SH-SY5Y (cell line): ENCODE results near the gene GPR132.

Experiments
- GATA2 ChIP-seq: IDR thresholded peaks from 2 replicates; pipeline ENCODE4 v1.6.1; 2011; ENCODE audit warnings: mild to moderate bottlenecking, low read depth, low read length
- GATA3 ChIP-seq: IDR thresholded peaks from 2 replicates; pipeline ENCODE4 v1.6.1; 2011; ENCODE audit warnings: low read depth, mild to moderate bottlenecking, low read length, moderate library complexity

The GPR132 gene

DNA sequence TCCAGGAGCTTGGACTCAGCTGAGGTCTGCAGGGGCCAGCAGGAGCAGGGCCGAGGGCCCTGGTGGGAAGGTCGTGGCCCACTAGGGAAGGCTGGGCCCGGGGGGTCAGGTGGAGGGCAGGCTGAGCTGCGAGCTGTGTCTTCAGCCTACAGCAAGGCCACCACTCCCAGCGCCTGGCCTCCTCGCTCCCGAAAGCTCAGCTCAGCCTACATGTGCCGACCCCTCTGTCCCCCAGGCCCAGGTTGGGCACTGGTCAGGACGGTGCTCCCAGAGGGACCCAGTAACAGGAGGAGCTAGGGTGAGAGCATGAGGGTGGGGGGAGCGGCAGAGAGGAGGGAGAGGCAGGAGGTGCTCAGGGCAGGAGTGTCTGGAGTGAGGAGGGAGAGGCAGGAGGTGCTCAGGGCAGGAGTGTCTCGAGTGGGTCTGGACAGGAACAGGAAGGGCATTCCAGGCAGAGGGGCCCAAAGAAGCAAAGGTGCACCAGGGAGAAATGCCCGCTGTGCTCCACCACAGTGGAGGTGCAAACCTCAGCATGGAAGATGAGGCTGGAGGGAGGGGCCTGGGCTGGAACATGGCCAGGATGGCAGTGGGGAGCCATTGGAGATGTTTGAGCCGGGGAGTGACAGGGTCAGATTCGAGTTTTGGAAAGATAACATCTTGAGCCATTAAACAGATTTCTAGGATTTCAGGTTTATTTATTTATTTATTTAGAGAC is 29.1 kb upstream of the GPR132 start:
- TF ChIP-seq GATA3 (no peak), GATA2 (no peak)

DNA sequence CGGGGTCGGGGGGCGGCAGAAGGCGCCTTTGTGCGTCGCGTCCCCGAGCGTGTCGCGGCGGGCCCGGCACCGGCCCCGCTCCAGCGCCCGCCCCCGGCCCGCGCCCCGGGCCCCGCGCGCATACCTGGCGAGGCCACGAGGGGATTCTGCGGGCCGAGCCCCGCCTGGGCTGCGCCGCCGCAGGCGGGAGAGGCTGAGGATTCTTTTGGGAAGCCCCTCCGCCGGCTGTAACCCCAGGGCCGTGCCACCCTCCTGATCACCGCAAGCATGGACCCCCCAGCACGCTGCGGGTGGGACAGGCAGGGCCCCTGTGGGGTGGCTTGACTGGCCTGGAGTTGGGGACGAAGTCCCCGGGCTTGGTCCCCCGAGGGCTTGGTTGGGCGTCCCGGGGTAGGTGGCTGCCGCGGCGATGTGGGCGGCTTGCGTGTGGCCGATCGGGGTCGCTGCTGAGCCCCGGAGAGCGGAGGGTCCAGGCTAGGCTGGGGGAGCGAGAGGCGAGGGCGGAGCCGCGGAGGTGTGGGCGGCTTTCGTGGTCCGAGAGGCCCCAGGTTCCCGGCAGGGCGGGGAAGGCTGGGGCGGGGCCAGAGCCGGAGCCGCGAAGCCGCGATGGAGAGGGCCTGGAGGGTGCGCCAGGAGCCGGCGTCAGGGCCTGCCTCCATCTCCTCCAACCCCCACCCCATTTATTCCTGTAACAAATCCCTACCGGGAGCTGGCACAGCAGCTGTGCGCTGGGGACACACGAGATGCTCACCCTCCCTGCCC is 28.4 kb upstream of the GPR132 start:
- no peak for TF ChIP-seq GATA3
- no peak for TF ChIP-seq GATA2

DNA sequence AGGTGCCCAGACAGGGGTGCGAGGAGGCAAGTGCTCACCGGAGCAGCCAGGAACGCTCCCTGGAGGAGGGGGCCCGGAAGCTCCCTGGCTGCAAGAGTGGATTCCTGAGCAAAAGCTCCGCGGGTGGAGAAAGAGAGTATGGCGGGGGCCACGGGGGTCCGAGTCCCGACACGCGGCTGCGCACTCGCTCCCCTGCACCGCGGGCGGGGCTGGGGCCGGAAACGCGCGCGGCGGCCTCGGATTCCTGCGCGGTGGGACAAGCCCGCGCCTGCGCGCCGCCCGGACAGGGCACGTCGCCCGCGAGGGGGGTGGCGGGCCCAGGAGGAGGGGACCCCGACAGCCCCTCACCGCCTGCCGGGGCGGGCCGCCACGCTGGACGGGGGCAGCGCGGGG is 27.8 kb upstream of the GPR132 start:
- TF ChIP-seq GATA3 (no peak), GATA2 (no peak)

DNA sequence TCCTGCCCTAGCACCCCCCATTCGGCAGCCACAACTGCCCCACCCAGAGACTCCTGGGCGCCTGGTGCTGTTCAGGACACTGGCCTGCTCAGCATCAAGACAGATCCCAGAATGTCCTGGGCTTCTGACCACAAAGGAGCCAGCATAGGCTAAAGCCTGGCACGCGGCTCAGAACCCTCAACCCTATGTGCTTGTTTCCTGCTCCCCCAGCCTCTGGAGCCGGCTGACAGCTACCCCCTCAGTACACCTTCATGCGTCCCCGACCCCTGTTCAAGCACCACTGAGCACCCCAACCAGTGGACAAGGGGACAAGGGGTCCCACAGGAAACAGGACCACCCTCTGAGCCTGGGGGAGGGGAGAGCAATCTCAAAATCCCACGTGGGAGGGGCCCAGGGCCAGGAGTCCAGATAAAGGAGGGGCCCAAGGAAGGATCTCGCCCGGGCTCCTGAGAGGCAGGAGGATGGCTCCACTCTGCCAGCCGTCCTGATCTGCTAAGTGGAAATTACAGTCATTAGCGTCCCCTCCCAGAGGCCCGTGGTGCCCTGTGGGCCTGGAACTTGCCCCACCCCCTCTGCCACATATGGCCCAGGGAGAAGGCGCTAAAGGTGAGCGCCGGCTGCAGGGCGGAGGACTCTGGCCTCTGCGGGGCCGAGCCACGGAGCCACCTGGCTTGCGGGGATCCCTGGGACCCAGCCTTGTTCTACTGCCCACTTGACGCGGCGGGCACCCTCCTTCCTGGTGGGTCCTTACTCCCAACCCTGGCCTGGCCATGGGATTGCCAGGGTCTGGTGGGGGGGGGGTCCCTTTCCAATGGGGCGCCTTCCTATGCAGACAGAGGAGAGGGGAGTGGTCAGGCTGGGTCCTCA is 27.2 kb upstream of the GPR132 start:
- no peak for TF ChIP-seq GATA2

DNA sequence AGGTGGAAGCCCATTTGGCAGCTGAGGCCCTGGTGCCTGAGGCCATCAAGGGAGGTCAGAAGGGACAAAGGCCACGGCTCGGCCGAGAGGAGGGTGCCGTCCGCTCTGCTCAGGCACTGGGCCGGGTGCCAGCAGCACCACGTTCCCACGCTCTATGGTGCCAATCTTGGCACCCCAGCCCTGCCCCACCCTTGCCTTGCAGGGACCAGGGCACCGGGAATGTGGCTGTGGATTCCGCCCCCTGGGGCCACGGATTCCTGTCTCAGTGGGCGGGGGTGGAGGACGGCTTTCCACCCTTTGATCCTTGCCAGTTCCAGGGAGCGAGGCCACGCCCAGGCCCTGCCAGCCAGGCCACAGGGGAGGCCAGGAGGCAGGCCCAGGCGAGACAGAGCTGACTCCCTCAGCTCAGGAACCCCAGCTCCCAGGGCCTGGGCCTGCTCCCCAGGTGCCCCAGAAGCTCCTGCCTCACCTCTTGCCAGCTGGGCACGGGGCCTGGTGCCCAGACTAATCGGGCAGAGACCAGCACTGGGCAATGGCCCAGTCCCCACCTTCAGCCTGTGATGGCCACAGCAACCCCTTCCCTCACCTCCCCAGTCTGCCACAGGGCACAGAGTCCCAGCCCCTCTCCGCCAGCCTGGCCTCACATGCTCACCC is 26.4 kb upstream of the GPR132 start:
- TF ChIP-seq GATA3 (no peak), GATA2 (no peak)

DNA sequence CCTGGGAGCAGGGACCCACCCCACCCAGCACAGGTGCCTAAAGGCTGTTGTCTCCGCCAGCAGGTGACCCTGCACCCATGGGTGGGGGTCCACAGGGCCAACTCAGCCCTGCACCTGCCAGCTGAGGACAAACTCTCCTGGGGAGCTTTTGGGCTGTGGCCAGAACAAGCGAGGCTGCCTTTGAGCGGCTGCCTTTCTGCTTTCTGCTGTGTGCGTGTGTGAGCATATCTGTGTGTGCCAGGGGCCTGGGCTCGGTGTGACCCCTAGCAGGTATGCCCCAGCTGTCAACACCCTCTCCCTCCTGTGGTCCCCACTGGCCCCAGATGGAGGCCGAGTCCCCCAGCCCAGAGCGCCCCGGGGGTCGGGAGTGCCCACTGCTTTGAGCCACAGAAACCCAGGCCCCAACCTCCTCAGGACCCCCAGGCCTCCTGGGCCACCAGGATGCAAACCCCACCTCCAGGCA is 25.9 kb upstream of the GPR132 start:
- TF ChIP-seq GATA2 = no peak
- TF ChIP-seq GATA3 = no peak

DNA sequence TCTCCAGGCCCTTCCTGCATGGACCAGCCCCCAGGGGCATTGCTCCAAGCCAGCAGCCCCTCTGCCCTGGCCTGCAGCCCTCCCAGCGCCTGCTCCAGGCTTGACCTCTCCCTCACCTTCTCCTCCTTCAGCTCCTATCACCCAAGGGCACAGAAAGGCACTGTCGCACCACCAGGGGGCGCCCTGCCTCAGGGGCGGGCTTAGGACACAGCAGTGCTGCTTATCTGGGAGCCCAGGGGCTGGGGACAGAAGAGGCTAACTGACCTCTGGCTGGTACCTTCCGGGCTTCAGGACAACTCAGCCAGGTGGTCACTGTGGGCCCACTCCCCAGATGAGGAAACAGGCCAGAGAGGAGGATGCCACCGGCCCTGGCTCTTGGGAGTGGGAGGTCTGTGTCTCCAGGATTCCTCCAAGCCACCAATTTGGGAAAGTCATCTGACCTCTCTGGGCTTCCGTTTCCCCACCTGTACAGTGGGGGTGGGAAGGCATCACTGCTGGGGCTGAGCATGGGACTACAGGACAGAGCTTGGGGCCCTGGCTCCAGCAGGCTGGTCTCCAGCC is 25.3 kb upstream of the GPR132 start:
- TF ChIP-seq GATA2 (no peak), GATA3 (no peak)

DNA sequence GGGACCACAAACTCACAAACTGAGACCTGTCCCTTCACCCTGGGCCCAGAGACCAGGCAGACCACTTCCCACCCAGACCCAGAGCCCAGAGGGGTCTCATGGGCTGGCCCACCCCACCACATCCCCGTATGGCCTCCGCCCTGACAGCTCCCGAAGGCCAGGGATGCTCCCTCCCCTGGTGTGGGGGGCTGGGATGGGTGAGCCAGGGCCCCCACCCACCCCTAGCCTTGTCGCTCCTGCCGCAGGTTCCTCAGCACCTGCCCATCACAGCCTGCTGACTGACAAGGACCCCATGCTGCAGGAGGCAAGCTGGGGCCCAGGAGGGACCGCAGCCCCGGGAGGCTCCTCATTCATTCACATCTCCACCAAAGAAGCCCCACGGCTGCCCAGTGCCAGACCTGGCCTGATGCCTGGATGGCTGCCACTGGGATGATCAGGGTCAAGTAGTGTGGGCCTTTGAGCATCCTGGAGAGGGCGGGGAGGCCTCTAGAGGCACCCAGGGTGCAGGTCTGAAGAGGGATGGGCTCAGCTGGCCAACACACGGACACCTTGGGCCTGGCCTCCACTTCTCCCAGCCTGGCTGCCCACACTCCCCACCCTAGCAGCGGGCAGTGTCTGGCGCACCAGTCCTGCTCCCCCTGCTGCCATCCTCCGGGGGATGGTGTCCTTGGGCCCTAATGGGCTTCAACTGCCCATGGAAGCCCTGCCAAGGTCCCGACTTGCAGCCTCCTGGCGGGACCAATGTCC is 24.7 kb upstream of the GPR132 start:
- TF ChIP-seq GATA3 (no peak), GATA2 (no peak)

DNA sequence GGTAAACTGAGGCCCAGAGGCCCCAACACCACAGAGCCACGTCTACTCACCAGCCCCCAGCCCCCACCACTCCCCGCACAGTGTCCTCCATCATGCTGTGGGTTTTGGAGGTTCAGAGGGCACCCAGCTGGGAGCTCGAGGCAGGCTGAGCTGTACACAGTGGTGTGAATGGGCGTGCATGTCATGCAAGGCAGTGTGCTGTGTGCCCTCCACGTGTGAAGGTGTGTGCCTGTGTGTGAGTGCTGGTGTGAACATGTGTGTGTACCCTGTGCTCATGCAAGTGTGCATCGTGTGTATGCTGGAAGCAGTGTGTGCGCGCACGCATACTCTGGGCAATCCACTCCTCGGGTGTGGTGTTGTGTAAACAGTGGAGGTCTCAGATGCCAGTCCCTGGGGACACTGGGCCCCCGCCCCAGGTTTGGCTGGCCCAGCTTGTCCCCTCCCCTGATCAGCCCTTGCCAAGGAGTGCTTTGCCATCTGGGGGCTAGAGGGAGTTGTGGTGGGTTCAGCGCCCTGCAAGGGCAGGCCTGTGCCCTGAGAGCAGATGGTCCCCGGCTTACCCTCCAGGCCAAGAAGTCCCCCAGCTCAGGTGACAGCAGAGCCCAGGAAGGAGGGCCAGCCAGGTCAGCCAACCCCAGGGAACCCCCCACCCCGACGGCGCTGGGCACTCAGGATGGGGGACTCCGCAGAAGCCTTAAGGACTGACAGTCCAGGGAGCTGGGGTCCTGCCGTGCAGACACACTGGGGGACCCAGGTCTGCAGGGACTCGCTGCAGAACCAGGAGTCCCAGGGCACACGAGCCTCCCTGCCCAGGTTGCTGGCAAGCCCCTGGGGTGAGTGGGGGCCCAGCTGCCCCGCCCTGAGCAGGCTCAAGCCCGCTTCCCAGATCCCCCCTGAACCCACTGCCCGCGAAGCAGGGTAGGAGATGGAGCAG is 23.8 kb upstream of the GPR132 start:
- no peak for TF ChIP-seq GATA2
- TF ChIP-seq GATA3 = no peak

DNA sequence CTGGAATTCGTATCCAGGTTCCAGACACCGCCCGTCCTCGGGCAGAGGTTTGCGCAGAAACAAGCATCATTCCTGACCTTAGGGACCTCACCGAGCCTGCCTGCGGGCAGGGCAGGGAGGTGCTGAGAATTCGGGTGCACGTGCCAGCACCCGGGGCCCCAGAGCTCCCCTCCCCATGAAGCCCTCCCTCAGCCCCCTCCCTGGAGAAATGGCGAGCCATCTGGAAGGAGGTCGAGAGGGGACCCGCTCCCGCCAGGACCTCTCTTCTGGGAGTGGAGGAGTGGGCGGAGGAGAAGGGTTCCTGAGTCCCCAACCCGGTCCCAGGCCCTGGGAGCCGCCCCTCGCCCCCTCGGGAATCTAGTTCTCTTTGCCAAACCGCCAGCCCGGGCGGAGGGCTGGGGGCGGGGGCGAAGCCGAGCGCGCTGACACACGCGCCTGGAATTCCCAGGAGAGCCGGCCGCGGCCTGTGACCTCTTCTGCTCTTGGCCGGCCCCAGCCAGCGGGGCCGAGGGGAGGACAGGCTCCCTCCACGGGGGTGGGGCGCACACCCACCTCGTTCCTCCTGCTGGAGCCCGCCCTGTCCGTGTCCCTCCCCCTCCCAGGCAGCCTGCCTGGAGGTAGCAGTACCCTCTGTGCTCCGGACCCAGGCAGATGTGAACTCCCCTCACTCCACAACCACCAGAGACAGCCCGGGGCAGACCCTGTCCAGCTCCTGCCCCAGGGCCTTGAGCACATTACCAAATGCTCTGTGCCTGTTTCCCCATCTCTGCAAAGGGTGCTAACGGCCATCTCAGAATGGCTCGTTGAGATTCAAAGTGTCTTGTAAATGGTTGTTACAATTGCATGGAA is 23.0 kb upstream of the GPR132 start:
- no peak for TF ChIP-seq GATA3

DNA sequence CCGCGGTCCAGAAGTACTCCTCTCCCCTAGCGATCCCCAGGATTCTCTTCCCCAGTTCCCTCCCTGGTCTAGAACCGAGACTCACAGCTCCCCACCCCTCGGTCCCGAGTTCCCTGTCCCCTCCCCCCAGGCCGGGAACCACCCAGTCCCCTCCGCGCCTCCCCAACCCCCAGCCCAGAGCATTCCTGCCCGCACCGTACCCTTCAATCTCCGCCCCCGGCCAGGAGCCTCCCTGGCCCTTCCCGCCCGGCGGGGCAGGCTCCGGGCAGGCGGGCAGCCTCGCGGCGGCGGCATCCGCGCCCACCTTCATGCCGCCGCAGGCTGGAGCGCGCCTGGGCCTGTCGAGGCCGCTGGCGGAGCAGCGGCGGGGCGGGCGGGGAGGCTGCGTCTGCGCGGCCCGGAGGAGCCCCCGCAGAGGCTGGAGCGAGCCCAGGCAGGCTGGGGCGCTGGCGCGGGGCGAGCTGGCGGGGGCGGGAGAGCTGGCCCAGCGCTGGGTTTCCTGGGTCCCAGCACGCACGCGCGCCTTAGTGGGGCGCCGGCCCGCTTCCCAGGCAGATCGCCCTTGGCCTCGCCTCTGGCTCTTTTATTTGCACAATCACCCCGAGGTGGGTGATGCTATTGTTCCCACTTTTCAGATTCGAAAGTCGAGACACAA is 22.2 kb upstream of the GPR132 start:
- TF ChIP-seq GATA3 = no peak
- TF ChIP-seq GATA2 = no peak
